Measurements from ENCODE around the gene MSANTD2.
A peak's percentile ranks its signal among the peaks of the same experiment; 100 is the strongest.

Gene MSANTD2

DNA sequence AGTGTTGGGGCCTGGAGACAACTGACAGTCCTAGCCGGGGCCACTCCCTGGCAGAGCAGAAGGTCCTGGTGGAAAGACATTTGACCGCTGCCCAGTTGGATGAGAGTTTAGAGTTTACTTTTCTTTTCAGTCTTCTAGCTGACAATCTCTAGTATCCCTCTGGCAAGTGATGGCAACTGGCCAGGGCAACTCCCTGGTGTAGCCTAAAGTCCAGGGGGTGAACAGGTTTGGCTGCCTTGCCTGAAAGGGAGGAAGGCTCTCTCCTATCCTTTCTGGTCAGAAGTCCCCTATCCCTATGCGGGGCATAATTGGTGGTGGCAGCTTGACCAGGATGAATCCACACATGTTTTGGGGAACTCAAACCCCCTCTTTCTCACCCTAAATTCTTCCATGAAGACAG, 16.8 kb upstream of the MSANTD2 start:
- no peak for DNase-seq (ENCODE audit: low read depth)

GRCh38 chr11:124814739-124815138, 14.5 kb upstream of the MSANTD2 start:
- DNase-seq (ENCODE audit: low read depth): no peak

DNA sequence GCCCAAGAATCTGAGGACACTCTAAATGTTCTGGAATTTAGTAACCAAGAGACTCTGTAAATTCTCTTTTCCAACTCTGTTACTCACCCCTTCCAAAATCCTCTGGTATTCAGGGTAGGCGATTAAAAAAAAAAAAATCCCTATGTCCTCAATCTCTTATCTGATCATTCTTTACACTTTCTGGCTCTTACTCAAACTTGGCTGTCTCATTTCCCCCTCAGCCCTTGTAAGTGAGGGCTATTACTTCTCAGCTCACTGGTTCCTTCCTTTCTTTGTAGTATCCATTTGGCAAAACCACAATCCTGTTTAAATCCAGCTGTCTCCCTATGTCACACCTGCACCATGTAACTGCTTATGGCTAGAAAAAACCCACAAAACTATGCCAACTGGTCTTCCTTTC, 12.7 kb upstream of the MSANTD2 start:
- DNase-seq (ENCODE audit: low read depth): no peak

- DNase-seq (ENCODE audit: low read depth): no peak
Measured at GRCh38 chr11:124811399-124812125, 11.4 kb upstream of the MSANTD2 start.

DNA sequence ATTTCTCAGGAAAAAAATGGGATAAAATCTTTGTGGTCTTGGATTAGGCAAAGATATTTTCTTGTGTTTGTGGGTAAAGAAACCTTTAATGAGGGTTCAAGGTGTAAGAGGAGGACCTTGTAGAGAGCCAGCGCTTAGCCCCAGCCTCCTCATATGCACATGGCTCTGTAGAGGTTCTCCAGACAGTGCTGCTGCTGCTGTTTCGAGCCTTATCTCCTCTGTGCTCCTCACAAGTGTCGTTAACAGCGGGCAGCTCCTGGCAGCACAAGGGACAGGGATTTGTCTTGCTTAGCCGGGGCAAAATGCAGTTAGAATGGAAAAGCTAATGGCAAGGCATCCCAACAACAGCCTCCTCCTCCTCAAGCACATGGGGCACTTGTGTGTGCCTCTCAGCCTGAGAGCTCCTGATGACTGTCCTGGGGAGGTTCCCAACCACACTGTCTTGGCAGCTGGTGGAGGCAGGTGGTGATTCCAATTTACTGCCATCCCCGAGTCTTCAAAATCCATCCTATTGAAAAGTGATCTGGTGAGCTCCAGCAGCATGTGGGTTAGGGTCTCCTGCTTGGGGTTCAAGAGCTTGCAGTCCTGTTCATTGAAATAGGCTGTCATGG, 7.6 kb upstream of the MSANTD2 start:
- no peak for DNase-seq (ENCODE audit: low read depth)

GRCh38 chr11:124807201-124807600, 7.0 kb upstream of the MSANTD2 start:
- no peak for DNase-seq (ENCODE audit: low read depth)

GRCh38 chr11:124804884-124805283, 4.7 kb upstream of the MSANTD2 start:
- no peak for DNase-seq (ENCODE audit: low read depth)

- no peak for DNase-seq (ENCODE audit: low read depth)
Measured at GRCh38 chr11:124801636-124802312, 1.6 kb upstream of the MSANTD2 start.

- DNase-seq (ENCODE audit: low read depth): no peak
Measured at GRCh38 chr11:124801014-124801413, 808 bp upstream of the MSANTD2 start.

GRCh38 chr11:124799348-124800225, 619 bp downstream of the MSANTD2 start:
- peak; percentile 35 for DNase-seq (ENCODE audit: low read depth)

GRCh38 chr11:124798991-124799347, 1.2 kb downstream of the MSANTD2 start:
- no peak for DNase-seq (ENCODE audit: low read depth)

DNA sequence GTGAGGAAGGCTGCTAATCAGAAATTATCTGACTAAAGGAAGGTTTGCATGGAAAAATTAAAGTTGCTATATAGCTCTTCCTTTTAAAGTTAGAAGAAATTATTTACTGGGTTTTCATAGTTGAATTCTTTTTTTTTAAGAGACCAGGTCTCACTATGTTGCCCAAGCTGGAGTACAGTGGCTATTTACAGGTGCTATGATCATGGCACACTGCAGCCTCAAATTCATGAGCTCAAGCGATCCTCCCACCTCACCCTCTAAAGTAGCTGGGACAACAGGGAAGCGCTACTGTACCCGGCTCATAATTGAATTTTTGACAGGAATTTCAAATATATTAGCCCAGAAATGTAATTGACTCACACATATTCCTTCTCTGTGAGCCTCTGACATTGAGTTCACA, 3.9 kb downstream of the MSANTD2 start:
- no peak for DNase-seq (ENCODE audit: low read depth)

- DNase-seq (ENCODE audit: low read depth): no peak
Measured at GRCh38 chr11:124793466-124794278, 6.5 kb downstream of the MSANTD2 start.

- no peak for DNase-seq (ENCODE audit: low read depth)
Measured at GRCh38 chr11:124791626-124792341, 8.4 kb downstream of the MSANTD2 start.

GRCh38 chr11:124788521-124788920, 11.7 kb downstream of the MSANTD2 start:
- DNase-seq (ENCODE audit: low read depth): no peak

- no peak for DNase-seq (ENCODE audit: low read depth)
Measured at GRCh38 chr11:124784051-124784450, 16.2 kb downstream of the MSANTD2 start.

DNA sequence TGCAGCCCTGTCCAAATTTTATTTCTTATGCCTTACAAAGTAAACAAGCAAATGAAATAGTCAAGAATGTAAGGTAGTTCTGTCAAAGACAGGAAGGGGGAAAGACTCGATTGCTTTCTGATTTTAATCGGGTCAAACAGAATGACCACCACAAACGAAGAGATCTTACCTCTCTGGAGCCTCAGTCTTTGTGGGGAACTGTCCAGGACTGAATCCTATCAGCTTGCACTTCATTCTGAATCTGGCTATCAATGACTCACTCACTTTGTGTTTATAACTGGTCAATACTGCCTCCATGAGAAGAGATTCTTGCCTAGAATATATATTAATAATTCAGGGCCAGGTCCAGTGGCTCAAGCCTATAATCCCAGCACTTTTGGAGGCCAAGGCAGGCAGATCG, 17.2 kb downstream of the MSANTD2 start:
- no peak for DNase-seq (ENCODE audit: low read depth)

GRCh38 chr11:124779568-124779967, 20.6 kb downstream of the MSANTD2 start:
- no peak for DNase-seq (ENCODE audit: low read depth)

DNA sequence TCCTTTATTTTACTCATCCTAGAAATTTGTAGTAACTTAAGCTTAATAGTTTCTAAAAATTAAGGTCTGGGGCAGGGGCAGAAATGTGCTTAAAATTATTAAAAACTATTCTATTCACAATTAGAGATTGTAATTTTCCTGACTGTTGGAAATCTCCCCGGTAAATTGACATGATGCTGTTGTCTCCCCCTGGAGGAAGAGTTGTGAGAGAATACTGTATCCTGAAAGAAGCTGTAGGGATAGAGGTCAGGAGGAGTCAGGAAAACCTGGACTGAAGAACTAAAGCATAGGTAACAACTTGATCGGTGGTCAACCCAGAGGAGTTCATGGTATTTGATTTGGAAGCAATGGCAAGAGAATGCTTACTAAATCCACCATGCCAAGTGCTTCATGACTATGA, 21.9 kb downstream of the MSANTD2 start:
- no peak for DNase-seq (ENCODE audit: low read depth)

DNA sequence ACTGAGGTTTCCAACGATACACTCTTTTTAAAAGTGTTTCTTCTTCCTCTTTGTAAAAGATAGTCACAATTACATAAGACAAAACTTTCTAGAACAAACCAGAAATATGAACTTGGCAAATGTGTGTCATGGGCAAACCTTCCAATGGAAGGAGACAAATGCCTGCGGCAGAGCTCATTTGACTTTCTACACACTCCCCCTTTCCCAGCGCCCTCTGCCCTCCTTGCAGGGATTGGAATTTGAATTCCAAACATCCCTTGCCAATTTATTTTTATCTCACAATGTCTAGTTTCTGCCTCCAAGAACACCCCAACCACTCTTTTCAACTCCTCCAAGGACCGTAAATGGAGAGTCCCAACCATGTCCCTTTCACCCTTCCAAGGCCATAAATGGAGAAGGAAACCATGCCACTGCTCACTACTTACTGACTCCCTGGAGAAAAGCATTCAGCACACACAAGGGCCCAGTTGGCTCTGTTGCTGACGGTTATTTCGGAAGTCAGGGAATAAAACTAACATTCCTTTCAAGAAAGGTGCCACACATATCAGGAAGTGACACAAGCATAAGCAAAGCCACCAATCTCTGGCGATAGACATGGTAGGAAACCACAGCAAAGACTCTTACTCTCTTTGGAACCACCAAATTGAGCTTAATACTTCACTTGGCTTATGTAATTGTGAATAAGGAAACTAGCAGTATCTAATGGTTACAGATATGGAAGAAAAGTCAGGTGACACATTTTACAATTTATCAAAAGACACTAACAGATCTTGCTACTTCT, 23.2 kb downstream of the MSANTD2 start:
- no peak for DNase-seq (ENCODE audit: low read depth)

Data from activated T-cell treated with anti-CD3 and anti-CD28 coated beads for 48 hours (primary cell).